COLO668 (cell line): ENCODE results near the gene AP1S3.
A peak's percentile ranks its signal among the peaks of the same experiment; 100 is the strongest.
"Not testable (repeated sequence)": the region's sequence is repeated elsewhere in the genome, so short reads cannot be mapped to it uniquely, and the experiment has no call there.

Experiments used
- DNase-seq: peaks from one replicate; lab custom pipeline; 2025; ENCODE audit not compliant: unreplicated experiment; lab: John Stamatoyannopoulos, UW

Gene AP1S3

DNA sequence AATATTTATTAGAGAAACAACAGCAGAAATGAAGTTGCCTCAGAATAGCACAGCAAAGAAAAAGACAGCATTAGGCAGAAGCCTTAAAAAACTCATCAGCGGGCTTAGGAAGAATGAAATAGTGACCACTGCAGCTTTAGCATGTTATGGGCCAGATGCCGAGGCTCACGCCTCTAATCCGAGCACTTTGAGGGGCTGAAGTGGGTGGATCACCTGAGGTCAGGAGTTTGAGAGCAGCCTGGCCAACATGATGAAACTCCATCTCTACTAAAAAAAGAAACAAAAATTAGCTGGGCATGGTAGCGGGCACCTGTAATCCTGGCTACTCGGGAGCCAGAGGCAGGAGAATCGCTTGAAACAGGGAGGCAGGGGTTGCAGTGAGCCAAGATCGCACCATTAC is 32.4 kb downstream of the AP1S3 start:
- no peak for DNase-seq

DNA sequence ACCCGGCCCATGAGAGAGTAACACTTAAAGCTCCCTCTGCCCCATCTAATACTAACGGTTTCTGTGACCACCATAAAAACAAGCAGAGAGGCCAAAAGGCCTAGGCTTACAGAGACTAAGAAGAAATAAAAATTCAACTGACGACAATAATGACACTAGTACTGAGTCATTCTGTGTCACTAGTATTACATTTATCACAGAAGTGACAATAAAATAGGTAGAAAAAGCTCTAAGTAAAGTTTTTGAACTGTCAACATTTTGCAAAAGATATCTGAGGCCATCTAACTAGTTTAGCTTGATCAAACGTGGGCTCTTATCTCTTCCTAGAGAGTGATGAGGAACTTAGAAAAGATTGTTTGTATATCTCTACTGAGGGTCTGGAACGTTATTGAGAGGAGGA is 35.6 kb downstream of the AP1S3 start:
- no peak for DNase-seq

DNA sequence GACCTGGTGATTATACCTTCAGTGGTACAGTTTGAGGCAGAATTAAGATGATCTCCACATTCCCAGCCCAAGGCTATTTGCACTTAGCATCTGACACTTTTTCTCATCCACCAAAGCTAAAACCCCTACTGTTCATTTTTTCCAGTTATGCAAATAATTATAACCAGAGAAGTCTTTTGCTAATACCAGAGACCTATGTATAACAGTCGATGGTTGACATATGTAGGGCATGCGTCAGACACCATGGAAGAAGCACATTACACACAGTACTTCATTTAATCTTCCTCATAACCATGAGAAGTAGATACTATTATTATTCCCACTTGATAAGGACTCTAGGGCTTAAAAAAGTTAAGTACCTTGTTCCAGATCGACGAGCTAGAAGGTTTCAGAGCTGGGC is 36.5 kb downstream of the AP1S3 start:
- no peak for DNase-seq

DNA sequence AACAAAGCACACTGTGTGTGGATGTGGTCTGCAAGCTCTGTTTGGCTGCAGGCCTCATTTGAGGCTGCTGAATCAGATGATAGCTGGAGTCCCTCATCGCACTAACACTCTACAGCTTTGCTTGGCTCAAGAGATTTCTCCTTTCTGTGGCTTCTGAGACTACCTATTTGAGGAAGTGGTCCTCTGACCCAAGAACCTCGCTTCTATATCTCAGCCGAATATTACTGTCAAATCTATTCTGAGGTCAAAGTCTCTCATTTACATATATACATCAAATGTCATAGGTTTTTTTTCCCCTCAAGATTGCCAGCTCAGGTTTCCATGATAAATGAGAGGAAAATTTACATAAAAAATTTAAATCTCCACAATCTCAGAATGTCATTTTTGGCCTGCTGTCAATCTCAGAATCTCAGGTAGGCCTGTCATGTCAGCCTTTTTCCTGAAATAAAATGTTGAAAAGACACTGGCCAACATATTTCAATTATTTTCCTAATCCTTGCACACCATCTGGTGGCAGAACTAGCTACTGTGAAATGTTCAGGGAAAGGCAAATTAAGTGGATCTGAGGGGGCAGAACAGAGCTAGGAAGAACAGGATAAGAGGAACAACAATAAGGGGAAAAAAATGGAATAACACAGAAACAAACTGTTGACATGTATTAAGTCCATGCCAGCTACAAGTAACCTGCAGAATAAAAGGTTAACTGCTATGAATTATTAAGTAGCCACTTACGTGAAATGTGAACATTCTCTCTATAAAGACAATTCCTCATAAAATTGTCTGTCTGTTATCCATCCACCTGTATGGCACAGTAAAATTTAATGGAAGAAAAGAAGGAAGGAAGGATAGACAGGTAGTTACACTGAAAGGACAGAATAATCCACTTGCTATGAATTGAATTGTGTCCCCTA is 39.3 kb downstream of the AP1S3 start:
- no peak for DNase-seq

DNA sequence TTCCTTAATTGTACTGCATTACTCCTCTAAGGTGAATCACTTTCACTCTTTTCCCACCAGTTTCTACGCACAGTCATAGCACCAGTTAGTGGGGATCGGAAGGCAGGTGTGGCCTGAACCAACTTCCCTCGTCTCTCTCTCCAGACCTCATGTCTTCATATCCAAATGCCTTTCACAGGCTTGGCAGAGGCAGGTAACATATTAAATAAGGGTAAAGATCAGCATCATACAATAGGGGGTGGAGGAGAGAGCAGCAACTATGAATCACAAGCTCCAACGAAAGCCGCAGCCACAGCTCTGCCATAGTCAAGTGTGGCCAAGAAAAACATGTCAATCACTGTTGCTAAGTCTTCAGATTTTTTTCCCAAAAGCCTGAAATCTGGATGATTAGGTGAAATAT is 40.3 kb downstream of the AP1S3 start:
- no peak for DNase-seq

DNA sequence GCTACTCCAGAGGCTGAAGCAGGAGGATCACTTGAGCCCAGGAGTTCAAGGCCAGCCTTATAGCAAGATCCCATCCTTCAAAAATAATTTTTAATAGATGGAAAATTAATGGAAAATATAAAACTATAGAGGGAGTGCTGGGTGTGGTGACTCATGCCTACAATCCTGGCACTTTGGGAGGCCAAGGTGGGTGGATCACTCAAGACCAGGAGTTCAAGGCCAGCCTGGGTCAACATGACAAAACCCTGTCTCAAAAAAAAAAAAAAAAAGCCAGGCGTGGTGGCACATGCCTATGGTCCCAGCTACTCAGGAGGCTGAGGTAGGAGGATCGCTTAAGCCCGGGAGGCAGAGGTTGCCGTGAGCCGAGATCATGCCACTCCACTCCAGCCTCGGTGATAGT is 48.0 kb downstream of the AP1S3 start:
- DNase-seq, result no peak

DNA sequence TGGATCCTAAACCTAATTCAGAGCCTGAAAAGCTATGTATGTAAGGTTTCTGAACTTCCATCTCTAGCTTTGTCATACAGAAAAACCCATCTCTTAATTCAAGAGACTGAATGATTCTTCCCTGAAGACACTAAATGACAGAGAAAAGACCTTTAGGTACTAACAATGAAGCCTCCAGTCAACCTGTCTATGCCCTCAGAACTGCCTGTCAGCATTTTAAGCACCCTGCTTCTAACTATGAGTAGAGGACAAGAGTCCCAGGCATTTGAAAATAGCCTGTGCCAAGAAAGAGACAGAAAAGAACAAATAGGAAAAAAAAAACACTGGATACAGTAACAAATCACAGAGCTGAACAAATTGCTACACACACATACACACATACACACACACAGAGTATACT is 48.6 kb downstream of the AP1S3 start:
- no peak for DNase-seq

DNA sequence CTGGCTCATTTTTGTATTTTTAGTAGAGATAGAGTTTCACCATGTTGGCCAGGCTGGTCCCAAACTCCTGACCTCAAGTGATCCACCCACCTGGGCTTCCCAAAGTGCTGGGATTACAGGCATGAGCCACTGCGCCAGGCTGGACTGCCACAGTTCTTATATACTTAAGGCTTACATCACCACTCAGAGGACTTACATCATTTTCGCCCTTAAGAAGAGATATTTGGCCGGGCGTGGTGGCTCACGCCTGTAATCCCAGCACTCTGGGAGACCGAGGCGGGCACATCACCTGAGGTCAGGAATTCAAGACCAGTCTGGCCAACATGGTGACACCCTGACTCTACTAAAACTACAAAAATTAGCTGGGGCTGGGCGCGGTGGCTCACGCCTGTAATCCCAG is 49.3 kb downstream of the AP1S3 start:
- DNase-seq, result not testable (repeated sequence)

DNA sequence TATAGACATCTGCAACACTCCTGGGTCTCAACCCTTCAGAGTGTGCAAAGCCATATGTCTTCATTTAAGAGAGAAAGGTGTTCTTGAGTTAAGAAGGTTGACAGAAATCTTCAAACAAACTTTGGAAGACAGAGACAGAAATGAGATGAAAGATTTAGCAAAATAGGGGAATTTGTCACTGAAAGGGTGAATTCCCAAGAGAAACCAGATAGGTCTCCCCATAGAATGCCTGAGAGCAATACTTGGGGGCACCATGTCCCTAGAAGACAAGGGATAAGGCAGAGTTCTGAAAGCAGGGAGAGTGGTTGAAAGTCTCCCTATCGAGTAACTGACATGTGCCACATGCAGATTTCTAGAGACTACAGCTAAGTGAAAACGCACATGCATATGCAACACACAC is 50.0 kb downstream of the AP1S3 start:
- no peak for DNase-seq

DNA sequence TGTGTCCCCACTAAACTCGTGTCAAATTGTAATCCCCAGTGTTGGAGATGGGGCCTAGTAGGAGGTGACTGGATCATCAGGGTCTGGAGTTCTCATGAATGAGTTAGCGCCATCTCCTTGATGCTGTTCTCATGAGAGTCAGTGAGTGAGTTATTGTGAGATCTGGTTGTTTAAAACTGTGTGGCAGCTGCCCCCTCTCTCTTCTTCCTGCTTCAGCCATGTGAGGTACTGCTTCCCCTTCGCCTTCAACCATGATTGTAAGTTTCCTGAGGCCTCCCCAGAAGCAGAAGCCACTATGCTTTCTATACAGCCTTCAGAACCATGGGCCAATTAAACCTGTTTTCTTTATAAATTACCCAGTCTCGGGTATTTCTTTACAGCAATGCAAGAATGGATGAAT is 50.4 kb downstream of the AP1S3 start:
- no peak for DNase-seq

DNA sequence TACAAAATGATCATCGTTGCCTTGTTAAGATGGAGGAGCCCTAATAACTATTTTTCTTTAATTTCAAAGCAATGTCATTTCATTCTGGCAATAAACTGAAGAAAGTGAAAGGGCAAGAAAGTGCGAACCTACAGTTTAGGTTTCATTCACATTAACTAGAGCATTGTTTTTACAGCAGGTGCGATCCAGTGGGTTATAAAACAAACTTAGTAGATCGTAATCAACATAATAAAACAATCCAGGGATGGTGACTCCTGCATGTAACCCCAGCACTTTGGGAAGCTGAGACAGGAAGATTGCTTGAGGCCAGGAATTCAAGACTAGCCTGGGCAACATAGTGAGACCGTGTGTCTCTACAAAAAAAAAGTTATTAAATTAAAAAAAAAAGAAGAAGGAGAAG is 51.1 kb downstream of the AP1S3 start:
- DNase-seq, result no peak

DNA sequence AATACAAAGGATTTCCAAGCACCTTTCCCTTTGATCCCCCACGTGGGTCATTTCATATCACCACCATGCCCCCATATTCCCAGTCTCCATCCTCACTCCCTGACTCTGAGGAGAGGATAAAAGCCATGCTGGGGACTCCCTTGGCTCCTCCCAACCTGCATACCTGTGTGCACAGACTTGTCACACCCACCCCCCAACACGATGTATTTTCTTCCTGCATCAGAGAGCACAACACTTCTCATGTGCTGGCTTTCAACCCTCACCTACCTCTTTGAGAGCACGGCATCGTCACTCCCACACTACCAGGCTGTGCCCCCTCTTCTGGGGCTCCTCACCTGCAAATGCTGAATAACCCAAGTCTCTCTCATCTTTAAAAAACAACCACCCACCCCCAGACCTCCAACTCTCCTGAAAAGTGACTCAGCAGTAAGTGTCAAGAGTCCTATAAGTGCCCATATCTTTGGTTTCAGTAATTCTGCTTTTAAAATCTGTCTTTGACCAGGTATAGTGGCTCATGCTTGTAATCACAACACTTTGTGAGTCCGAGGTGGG is 53.1 kb downstream of the AP1S3 start:
- no peak for DNase-seq

DNA sequence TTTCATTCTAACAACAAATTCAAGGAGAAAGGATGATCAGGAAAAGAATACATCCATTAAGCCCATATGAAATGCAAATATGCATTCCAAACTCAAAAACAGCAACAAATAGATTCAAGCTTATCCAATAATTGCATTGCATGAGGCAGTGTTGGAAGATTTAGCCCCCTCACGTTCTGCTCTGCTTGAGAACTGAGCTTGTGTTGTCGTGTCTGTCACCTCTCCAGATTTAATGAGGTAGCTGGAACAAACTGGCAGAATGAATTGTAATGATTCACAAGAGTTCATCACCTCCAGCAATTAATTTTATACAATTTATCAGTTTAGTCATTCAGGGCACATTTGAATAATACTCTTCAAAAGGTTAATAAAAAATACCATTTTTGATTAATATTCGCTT is 54.8 kb downstream of the AP1S3 start:
- no peak for DNase-seq

DNA sequence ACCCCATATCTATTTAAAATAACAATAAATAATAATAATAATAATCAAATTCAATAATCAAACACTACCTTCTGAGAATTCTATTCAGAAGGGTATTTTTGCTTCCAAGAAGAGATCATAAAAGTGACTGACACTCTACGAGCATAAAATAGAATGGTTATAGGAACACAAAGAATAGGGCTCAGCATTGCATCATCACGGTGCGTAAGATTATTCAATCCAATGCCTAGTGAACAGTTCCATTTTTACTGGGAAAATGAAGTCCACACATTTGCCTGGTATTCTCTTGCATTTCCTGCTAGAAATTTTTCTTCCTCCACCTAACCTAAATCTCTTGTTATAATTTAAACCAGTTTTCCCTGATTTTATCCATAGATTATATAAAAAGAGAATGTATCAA is 55.8 kb downstream of the AP1S3 start:
- DNase-seq, result no peak

DNA sequence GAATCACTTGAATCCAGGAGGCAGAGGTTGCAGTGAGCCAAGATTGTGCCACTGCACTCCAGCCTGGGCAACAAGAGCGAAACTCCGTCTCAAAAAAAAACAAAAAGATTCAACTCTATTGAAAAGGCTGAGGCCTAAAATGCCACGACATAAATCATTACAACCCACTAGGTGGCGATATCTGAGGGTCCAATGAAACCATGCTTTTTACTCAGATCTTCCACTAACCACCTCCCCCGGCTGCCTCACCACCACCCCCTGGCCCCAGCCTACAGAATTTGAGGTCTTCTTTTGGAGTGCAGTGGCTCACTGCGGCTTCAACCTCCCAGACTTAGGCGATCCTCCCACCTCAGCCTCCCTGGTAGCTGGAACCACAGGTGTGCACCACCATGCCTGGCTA is 57.5 kb downstream of the AP1S3 start:
- peak; percentile 14 for DNase-seq

DNA sequence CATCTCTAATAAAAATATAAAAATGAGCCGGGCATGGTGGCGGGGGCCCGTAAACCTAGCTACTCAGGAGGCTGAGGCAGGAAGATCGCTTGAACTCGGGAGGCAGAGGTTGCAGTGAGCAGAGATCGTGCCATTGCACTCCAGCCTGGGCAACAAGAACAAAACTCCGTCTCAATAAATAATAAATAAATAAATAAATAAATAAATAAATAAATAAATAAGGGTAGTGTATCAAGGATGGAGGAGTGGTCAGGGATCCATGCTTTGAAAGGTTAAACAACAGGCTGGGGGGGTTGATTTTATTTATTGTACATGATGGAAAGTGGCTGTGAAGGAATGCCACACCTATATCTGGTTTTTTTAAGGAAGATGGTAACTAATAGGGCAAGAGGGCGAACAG is 63.2 kb downstream of the AP1S3 start:
- DNase-seq, result no peak

DNA sequence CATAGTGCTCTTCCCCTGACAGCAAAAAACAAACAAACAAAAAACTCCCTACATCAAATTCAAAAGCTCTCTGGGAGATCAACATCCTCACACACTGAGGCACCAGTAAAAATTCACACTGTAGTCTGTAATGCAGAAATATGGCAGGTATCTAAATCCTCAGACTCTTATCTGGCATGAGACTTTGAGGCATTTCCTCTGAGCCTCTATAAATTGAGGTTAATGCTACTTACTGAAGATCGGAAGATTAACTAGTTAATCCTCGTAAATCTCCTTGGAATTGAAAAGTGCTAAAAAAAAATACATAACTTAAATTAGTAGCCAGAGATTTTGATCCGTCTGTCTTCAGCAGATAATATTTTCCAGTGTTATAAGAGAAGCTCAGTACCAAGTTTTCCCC is 65.0 kb downstream of the AP1S3 start:
- no peak for DNase-seq

DNA sequence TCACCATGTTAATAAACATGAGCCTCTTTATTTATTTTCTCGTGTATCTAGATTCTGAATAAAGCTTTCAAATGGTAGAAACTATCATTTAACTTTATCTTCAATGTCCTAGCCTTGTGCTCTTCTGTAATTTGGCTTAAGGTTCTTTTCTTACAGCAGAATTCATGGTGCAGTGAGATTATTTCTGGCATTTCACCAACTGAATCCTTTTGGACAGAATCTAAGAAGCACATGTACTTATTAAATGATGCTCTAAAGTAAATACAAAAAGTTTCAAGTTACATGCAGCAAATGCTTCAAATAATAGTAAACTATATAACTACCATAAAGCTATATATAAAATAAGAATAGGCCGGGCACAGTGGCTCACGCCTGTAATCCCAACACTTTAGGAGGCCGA is 65.9 kb downstream of the AP1S3 start:
- DNase-seq, result no peak

DNA sequence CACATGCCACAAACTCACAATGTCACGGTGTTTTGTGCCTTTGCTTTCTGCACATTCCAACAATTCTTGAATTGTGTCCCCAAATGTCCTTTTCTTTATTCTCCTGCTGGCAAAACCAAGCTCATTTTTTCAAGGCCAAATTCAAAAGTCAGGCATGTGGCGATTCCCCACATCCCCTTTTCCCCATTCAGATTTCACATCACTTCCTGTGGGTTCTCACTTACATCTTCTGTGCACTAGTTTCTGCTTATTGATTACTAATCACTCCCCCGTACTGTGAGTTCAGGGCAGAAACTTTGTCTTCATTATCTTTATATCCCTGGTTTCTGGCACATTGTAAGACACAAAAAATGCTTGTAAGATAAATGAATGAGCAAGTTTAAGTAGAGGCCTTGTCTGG is 69.2 kb downstream of the AP1S3 start:
- DNase-seq, result no peak

DNA sequence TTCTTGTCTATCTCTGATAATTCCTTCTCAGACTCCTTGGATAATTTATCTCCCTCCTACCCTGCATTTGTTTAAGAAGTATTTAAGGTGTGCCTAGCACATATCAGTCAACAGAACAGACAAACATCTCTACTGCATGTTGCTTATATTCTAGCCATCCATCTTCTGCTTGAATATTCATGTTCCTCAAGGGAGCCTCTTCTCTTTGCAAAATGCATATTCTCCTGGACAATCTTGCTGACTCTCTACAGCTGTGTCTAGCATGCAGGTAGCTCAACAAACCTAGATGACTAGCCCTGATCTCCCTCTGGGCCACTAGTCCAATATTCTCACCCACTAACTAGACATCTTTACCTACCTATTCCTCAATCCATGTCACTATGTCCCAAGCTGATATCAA is 70.0 kb downstream of the AP1S3 start:
- DNase-seq, result no peak

DNA sequence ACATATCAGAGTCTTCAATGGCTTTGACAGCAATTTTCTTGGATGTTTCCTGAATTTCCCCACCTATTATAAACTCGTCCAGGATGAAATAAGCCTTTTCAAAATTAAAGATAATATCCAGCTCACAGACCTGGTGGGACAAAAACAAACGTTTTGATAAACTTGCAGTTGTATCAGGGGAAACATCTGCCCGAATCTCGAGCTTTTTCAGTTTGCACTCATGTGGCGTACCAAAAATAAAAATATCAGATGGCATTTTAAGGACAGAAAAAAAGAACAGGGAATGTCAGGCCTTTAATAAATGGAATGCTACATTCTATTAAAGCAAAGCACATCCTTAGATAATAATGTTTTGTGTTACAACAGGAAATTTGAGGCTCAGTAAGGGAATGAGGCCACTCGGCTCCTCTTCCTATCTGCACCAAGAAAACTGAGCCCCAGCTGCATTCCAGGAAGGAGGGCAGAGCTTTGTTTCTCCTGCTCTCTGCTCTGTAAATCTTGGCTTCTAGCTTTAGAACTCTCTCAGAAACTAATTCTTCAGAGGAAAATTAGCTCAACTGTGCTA is 72.1 kb downstream of the AP1S3 start:
- DNase-seq, result no peak

DNA sequence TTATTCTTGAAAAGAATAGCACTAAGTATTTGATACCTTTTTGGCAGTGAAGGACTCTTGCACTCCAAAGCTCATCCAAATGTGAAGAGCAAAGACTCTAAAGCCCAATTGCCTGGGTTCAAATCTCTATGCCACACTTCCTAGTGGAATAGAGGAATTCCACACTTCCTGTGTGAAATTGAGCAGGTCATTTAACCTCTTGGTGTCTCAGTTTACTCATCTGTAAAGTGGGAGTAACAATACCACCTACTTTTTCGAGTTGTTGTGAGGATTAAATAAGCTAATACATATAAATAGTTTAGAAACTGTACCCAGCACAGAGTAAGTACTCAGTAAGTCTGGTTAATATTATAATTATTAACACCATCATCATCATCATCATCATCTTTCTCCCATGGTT is 72.6 kb downstream of the AP1S3 start:
- DNase-seq, result no peak

DNA sequence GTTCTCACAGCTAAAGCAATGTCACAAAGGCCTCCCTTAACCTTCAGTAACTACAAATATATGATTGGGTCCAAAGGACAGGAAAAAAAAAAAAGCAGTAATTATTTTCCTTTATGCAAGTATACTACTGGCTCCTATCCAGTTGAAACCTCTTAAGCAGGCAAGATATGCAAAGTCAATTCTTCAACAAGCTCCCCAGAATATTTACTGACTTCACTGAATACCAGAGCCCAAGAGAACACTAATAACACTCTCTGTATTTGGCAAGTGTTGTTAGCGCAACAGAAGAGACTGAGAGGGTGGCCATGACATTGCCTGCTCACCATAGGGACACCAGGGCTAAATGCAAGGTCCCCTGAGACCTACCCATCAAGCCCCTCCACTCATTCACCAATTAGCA is 74.5 kb downstream of the AP1S3 start:
- DNase-seq, result no peak
